Osteocyte (in vitro differentiated cells): Measurements from ENCODE around the gene GALNTL6. TPM values are rescaled to one million over a fixed set of nuclear protein-coding genes. Genes with fewer than 3 reads are reported as not detected.

Experiments used
- DNase-seq: peaks from one replicate; pipeline ENCODE4 v3.0.0; 2021; ENCODE audit warnings: mixed read lengths; ENCODE audit not compliant: unreplicated experiment; ENCODE audit errors: extremely low spot score
- H3K27ac Mint-ChIP-seq: one replicate; pipeline ENCODE4 v1.8.0; 2021; ENCODE audit warnings: mild to moderate bottlenecking, mixed read lengths; ENCODE audit not compliant: unreplicated experiment
- H3K27me3 Mint-ChIP-seq: one replicate; pipeline ENCODE4 v1.8.0; 2021; ENCODE audit warnings: mixed read lengths; ENCODE audit not compliant: unreplicated experiment
- H3K36me3 Mint-ChIP-seq: one replicate; pipeline ENCODE4 v1.8.0; 2021; ENCODE audit warnings: mixed read lengths; ENCODE audit not compliant: unreplicated experiment
- H3K4me1 Mint-ChIP-seq: one replicate; pipeline ENCODE4 v1.8.0; 2021; ENCODE audit warnings: mixed read lengths; ENCODE audit not compliant: unreplicated experiment
- H3K4me3 Mint-ChIP-seq: one replicate; pipeline ENCODE4 v1.8.0; 2021; ENCODE audit warnings: mild to moderate bottlenecking, moderate library complexity, mixed read lengths; ENCODE audit not compliant: unreplicated experiment
- H3K9me3 Mint-ChIP-seq: one replicate; pipeline ENCODE4 v1.8.0; 2021; ENCODE audit warnings: mixed read lengths; ENCODE audit not compliant: unreplicated experiment
- total RNA-seq: library from RNA; stranded (reverse); gene quantifications from 2 replicates; pipeline ENCODE4 v1.2.1, GENCODE V29; 2021
- TF ChIP-seq, protein P1 (sequence below): fragments of 200-600 bp; sonication (generic); IDR thresholded peaks from 2 replicates; pipeline ENCODE4 v1.5.0; 2021; ENCODE audit warnings: antibody characterized with exemption, mild to moderate bottlenecking, moderate library complexity

Gene GALNTL6
- total RNA-seq, 1 donor from 2014 or later = not detected

DNA sequence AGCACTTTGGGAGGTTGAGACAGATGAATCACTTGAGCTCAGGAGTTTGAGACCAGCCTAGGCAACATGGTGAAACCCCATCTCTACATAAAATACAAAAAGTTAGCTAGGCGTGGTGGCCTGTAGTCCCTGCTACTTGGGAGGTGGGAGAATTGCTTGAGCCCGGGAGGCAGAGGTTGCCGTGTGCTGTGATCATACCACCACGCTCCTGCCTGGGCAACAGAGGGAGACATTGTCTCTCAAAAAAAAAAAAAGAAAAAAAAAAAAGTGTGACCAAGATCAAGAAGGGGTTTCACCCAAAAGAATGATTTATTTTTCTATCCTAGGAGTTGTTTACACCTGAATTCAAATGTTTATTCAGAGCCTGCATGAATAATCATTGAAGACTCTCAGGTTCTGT lies 783.0 kb downstream of the GALNTL6 start:
- Mint-ChIP-seq H3K9me3 (peaks cover 4% of the 10 kb centered on the region), H3K4me1 (no peaks in the 10 kb centered on the region), H3K36me3 (no peaks in the 10 kb centered on the region), H3K4me3 (no peak overlapping the region), H3K27ac (no peak overlapping the region), H3K27me3 (no peaks in the 10 kb centered on the region)
- DNase-seq = no peak
- TF ChIP-seq, protein P1, sequence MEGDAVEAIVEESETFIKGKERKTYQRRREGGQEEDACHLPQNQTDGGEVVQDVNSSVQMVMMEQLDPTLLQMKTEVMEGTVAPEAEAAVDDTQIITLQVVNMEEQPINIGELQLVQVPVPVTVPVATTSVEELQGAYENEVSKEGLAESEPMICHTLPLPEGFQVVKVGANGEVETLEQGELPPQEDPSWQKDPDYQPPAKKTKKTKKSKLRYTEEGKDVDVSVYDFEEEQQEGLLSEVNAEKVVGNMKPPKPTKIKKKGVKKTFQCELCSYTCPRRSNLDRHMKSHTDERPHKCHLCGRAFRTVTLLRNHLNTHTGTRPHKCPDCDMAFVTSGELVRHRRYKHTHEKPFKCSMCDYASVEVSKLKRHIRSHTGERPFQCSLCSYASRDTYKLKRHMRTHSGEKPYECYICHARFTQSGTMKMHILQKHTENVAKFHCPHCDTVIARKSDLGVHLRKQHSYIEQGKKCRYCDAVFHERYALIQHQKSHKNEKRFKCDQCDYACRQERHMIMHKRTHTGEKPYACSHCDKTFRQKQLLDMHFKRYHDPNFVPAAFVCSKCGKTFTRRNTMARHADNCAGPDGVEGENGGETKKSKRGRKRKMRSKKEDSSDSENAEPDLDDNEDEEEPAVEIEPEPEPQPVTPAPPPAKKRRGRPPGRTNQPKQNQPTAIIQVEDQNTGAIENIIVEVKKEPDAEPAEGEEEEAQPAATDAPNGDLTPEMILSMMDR = no peak

DNA sequence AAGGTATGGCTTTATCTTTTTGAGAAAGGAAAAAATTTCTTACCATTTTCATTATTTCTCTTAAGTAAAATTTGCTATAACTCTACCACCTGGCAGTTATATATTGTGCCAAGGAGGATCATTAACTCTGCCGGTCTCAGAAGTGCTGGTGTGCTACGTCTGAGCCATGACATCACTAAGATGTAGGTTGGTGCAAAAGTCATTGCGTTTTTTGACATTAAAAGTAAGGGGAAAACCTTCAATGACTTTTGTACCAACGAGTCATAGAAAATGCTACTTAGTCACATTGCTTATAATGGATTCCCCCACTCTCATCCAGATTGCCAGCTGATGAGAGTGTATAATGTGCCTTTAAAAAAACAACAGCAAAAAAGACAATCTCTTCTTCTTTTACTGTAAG lies 786.4 kb downstream of the GALNTL6 start:
- TF ChIP-seq, protein P1 = no peak
- H3K27me3 Mint-ChIP-seq = no peaks in the 10 kb centered on the region
- DNase-seq = no peak
- no peak overlapping the region for H3K4me3 Mint-ChIP-seq
- H3K36me3 Mint-ChIP-seq = no peaks in the 10 kb centered on the region
- H3K4me1 Mint-ChIP-seq = no peaks in the 10 kb centered on the region
- no peaks in the 10 kb centered on the region for H3K9me3 Mint-ChIP-seq
- H3K27ac Mint-ChIP-seq = no peak overlapping the region

DNA sequence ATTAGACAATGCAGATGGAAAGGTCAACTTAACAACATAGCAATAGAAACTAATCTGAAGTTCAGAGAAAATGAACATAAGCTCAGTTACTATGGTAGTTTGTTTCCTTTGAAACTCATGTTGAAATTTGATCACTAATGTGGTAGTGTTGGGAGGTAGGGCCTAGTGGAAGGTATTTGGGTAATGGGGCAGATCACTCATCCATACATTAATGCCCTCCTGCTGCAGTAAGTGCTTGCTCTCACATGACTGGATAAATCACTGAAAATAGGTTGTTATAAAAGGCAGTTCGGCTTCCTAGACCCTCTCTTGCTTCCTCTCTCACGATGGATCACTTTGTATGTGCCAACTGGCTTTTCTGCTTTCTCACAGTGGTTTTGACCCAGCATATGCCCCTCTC lies 788.0 kb downstream of the GALNTL6 start:
- Mint-ChIP-seq H3K4me1 (no peaks in the 10 kb centered on the region), H3K27me3 (no peaks in the 10 kb centered on the region), H3K27ac (no peak overlapping the region), H3K9me3 (no peaks in the 10 kb centered on the region), H3K4me3 (no peak overlapping the region), H3K36me3 (no peaks in the 10 kb centered on the region)
- DNase-seq = no peak
- TF ChIP-seq, protein P1 = no peak

DNA sequence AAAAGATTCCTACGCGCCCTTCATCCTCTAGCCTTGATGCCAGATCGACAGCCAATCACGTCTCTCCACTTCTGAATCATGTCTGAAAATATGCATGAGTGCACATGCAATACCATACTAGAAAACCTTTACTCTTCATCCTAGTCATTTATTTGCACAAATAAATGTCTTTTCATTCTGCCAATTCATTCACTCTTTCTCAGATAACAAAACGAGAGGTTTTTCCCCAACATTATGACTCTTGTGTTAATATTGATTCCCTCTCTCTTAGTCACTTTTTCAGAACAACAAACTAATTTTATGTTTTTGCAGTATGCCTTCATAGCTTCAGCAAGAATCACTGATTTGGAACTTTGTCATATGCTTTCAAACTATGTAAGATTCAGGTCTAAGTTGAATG lies 806.0 kb downstream of the GALNTL6 start:
- DNase-seq = no peak
- no peak overlapping the region for H3K27ac Mint-ChIP-seq
- no peaks in the 10 kb centered on the region for H3K4me1 Mint-ChIP-seq
- H3K4me3 Mint-ChIP-seq = no peak overlapping the region
- H3K36me3 Mint-ChIP-seq = no peaks in the 10 kb centered on the region
- TF ChIP-seq, protein P1 = no peak
- no peaks in the 10 kb centered on the region for H3K9me3 Mint-ChIP-seq
- peaks cover 8% of the 10 kb centered on the region for H3K27me3 Mint-ChIP-seq

DNA sequence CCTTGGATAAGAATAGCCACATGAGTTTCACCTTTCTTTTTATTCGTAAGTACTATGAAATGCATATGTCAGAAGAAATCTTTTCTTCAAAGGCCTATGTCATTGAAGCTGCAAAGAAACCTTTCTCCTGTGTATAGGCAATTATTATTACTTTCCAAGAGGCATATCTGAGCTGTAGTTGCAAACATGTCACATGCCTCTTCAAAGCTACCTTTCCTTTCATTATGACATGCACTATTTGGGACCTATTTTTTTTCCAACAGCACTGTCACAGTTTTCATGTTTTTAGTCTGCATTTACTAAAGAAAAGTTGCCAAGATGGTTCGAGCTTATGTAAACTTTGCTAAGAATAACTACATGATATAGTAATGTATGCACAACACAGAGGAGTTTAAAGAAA lies 806.6 kb downstream of the GALNTL6 start:
- Mint-ChIP-seq H3K9me3 (no peaks in the 10 kb centered on the region), H3K27me3 (peaks cover 8% of the 10 kb centered on the region), H3K4me3 (no peak overlapping the region), H3K27ac (no peak overlapping the region), H3K4me1 (no peaks in the 10 kb centered on the region), H3K36me3 (no peaks in the 10 kb centered on the region)
- TF ChIP-seq, protein P1 = no peak
- no peak for DNase-seq
